K562 (cell line): ENCODE results near the gene APPL2. TPM values are rescaled to one million over a fixed set of nuclear protein-coding genes. Genes with fewer than 3 reads are reported as not detected.

Experiments used
- ATAC-seq: fragments of 200-7000 bp; cut with Tn5 transposase; 3 replicates; pipeline ENCODE4 v1.9.1; 2020; ENCODE audit warnings: moderate library complexity
- BruUV-seq: library from RNA; stranded (reverse); fragments of 400-500 nt; replicated peaks from 2 replicates; lab custom pipeline; 2021; lab: Mats Ljungman, UMichigan
- CTCF ChIA-PET: fragments of 300-600 bp; formaldehyde crosslinking; extraction: SDS; loops from one replicate; lab custom pipeline; 2021; ENCODE audit warnings: low intra/inter-chr PET ratio; lab: Yijun Ruan, JAX
- POLR2A ChIA-PET: fragments of 300-600, 350-650 bp; sonication (Branson Sonifier 250); formaldehyde crosslinking; extraction: SDS; loops from one replicate; lab custom pipeline; 2021; ENCODE audit warnings: antibody characterized with exemption, inconsistent platforms; lab: Yijun Ruan, JAX
- DNase-seq, 4 experiments: peaks; one replicate each; pipeline versions ENCODE4 v3.0.0 to v3.0.0-alpha.2; 2011 to 2018; ENCODE audit warnings: low spot score in 3 of 4, mixed read lengths in 3 of 4; ENCODE audit errors: extremely low read depth in 1 of 4
- FAIRE-seq: peaks from 2 replicates; lab custom pipeline; 2011; peaks lifted over from hg19 to GRCh38; lab: Jason Lieb, UNC
- H2AFZ ChIP-seq: 2 replicates; pipeline ENCODE4 v1.6.0; 2011; ENCODE audit warnings: low read depth, low read length, control low read depth, inconsistent platforms
- H3K27ac ChIP-seq: fragments of 200-600 bp; 3 replicates; pipeline ENCODE4 v1.8.0; 2011; ENCODE audit warnings: low read depth, mild to moderate bottlenecking, control low read depth, inconsistent platforms, low read length, moderate library complexity, mixed read lengths; ENCODE audit errors: extremely low read depth
- H3K27me3 ChIP-seq, 2 experiments: fragments of 300-600 bp in 1 of 2; 2 replicates in 1 of 2; 3 replicates in 1 of 2; pipeline versions ENCODE4 v1.6.0 to v1.8.0; 2011; ENCODE audit warnings: inconsistent platforms in 2 of 2, low read length in 2 of 2, mild to moderate bottlenecking in 1 of 2, mixed read lengths in 1 of 2, moderate library complexity in 1 of 2; ENCODE audit not compliant: control insufficient read depth in 2 of 2, insufficient read depth in 2 of 2
- H3K36me3 ChIP-seq: fragments of 300-600 bp; 3 replicates; pipeline ENCODE4 v1.8.0; 2011; ENCODE audit warnings: mild to moderate bottlenecking, low read length, inconsistent platforms; ENCODE audit not compliant: control insufficient read depth, insufficient read depth
- H3K4me1 ChIP-seq, 2 experiments: fragments of 200-600 bp in 1 of 2; replicated peaks in 1 of 2; 2 replicates in 1 of 2; 3 replicates in 1 of 2; pipeline versions ENCODE4 v1.5.1 to v1.8.0; 2011; ENCODE audit warnings: inconsistent platforms in 2 of 2, low read length in 2 of 2, mild to moderate bottlenecking in 1 of 2, mixed read lengths in 1 of 2, moderate library complexity in 1 of 2; ENCODE audit not compliant: control insufficient read depth in 2 of 2, insufficient read depth in 2 of 2
- H3K4me2 ChIP-seq: 2 replicates; pipeline ENCODE4 v1.6.1; 2011; ENCODE audit warnings: low read length, control low read depth, inconsistent platforms, mixed read lengths; ENCODE audit not compliant: insufficient read depth
- H3K4me3 ChIP-seq: fragments of 200-600 bp; sonication (generic), shearing (Covaris generic); 2 replicates; pipeline ENCODE4 v1.5.1; 2016; ENCODE audit warnings: control low read depth, inconsistent platforms
- H3K79me2 ChIP-seq: fragments of 200-600 bp; 3 replicates; pipeline ENCODE4 v1.8.0; 2011; ENCODE audit warnings: low read length, inconsistent platforms; ENCODE audit not compliant: control insufficient read depth, insufficient read depth
- H3K9ac ChIP-seq, 2 experiments: 2 replicates each; pipeline versions ENCODE4 v1.6.0 to v1.6.1; 2011; ENCODE audit warnings: low read depth in 2 of 2, low read length in 2 of 2, control low read depth in 1 of 2, inconsistent platforms in 1 of 2, mild to moderate bottlenecking in 1 of 2, mixed read lengths in 1 of 2; ENCODE audit not compliant: insufficient read depth in 1 of 2
- H3K9me1 ChIP-seq: one replicate; pipeline ENCODE4 v1.6.0; 2011; ENCODE audit warnings: inconsistent platforms, mild to moderate bottlenecking, low read length, moderate library complexity; ENCODE audit not compliant: control insufficient read depth, insufficient read depth
- H3K9me3 ChIP-seq: replicated peaks from 2 replicates; pipeline ENCODE4 v1.5.1; 2011; ENCODE audit warnings: low read depth, low read length, inconsistent platforms; ENCODE audit not compliant: control insufficient read depth, insufficient read depth
- H4K20me1 ChIP-seq: replicated peaks from 2 replicates; pipeline ENCODE4 v1.6.1; 2011; ENCODE audit warnings: low read length, inconsistent platforms, mixed read lengths; ENCODE audit not compliant: control insufficient read depth, insufficient read depth
- ESRRB ChIP-seq: fragments of 250-450 bp; sonication (Bioruptor Pico); IDR thresholded peaks from 2 replicates; pipeline ENCODE4 v1.5.0; 2020; ENCODE audit warnings: mild to moderate bottlenecking, moderate library complexity, borderline replicate concordance
- FOXK2 ChIP-seq, 2 experiments: fragments of 450-650 bp; IDR thresholded peaks in 1 of 2; conservative IDR thresholded peaks in 1 of 2; 2 replicates each; pipeline ENCODE4 v1.6.1; 2016; ENCODE audit warnings: low read depth in 2 of 2, mild to moderate bottlenecking in 1 of 2
- IRF2 ChIP-seq: sonication (generic); formaldehyde crosslinking; IDR thresholded peaks from 2 replicates; pipeline ENCODE4 v1.8.1; 2022; ENCODE audit warnings: mild to moderate bottlenecking, missing genetic modification reagents
- PTTG1 ChIP-seq: fragments of 450-650 bp; IDR thresholded peaks from 2 replicates; pipeline ENCODE4 v1.6.1; 2016; ENCODE audit warnings: low read depth, mild to moderate bottlenecking, missing genetic modification characterization, missing compliant biosample characterization
- PURB ChIP-seq: sonication (generic); formaldehyde crosslinking; IDR thresholded peaks from 2 replicates; pipeline ENCODE4 v1.9.0; 2021; ENCODE audit warnings: low read depth, mild to moderate bottlenecking, missing genetic modification reagents
- SMARCA5 ChIP-seq: fragments of 450-650 bp; IDR thresholded peaks from 2 replicates; pipeline ENCODE4 v1.6.1; 2016
- TSC22D4 ChIP-seq: fragments of 450-650 bp; IDR thresholded peaks from 2 replicates; pipeline ENCODE4 v1.6.1; 2016; ENCODE audit warnings: missing genetic modification characterization, missing biosample characterization, control low read depth
- ZFP1 ChIP-seq: fragments of 450-650 bp; formaldehyde crosslinking; IDR thresholded peaks from 2 replicates; pipeline ENCODE4 v1.4.0; 2020; ENCODE audit warnings: mild to moderate bottlenecking, mixed read lengths
- ZNF592 ChIP-seq: fragments of 450-650 bp; IDR thresholded peaks from 2 replicates; pipeline ENCODE4 v1.6.1; 2017; ENCODE audit warnings: antibody characterized with exemption, mild to moderate bottlenecking
- ZSCAN29 ChIP-seq: fragments of 450-650 bp; IDR thresholded peaks from 2 replicates; pipeline ENCODE4 v1.6.1; 2017
- WGBS: fragments of 100-300 bp; shearing (Covaris generic); methylation state at CpG from one replicate; pipeline ENCODE4 v1.1.6; 2016; ENCODE audit warnings: low coverage, mixed read lengths; ENCODE audit not compliant: insufficient coverage; ENCODE audit errors: missing lambda C conversion rate; 5-methylcytosine and 5-hydroxymethylcytosine counted together
- in situ Hi-C: fragments of 300-500 bp; cut with MboI; formaldehyde crosslinking; loops from 4 replicates; pipeline ENCODE4 v1.15.0; 2018; ENCODE audit warnings: inconsistent platforms, mixed read lengths
- intact Hi-C: fragments of 100-400 bp; cut with micrococcal nuclease; formaldehyde crosslinking; loops from 2 replicates; pipeline ENCODE4 v1.14.2; 2022
- polyA plus RNA-seq, 8 experiments: library from polyadenylated mRNA; depleted of rRNA in 4 of 8; stranded (reverse) in 5 of 8; unstranded in 3 of 8; fragments of >200 nt; fragmentation: Nextera tagmentation in 2 of 8; fragmentation: Illumina TruSeq in 1 of 8; extraction: Ambion mirVana in 2 of 8; extraction: Trizol in 1 of 8; gene quantifications; 2 replicates each; pipeline versions ENCODE4 v1.2.1 to v1.2.3, GENCODE V29; 2011 to 2014; ENCODE audit warnings: inconsistent platforms in 1 of 8, missing spikeins in 1 of 8
- total RNA-seq, 7 experiments: library from RNA; depleted of rRNA in 6 of 7; stranded (reverse); fragments of >200 nt in 6 of 7; fragmentation: Illumina TruSeq in 2 of 7; extraction: Trizol in 2 of 7; gene quantifications; 2 replicates each; pipeline versions ENCODE4 v1.2.1 to v1.2.3, GENCODE V29; 2011 to 2021; ENCODE audit warnings: low replicate concordance in 1 of 7
- TF ChIP-seq, protein P1 (sequence below): fragments of 450-650 bp; IDR thresholded peaks from 2 replicates; pipeline ENCODE4 v1.6.1; 2016; ENCODE audit warnings: mild to moderate bottlenecking
- TF ChIP-seq, protein P2 (sequence below): sonication (generic); formaldehyde crosslinking; IDR thresholded peaks from 2 replicates; pipeline ENCODE4 v1.8.1; 2023; ENCODE audit warnings: mild to moderate bottlenecking, missing genetic modification reagents
- TF ChIP-seq, protein P3 (sequence below), 2 experiments: fragments of 450-650 bp; IDR thresholded peaks; 2 replicates each; pipeline ENCODE4 v1.6.1; 2016

The APPL2 gene
- total and polyA plus RNA-seq, 9 of the 15 experiments (the other 6 are each of a cell fraction or from before 2014, with no cell fraction given) = 2.1 to 14.4 (median 8.2) TPM

DNA sequence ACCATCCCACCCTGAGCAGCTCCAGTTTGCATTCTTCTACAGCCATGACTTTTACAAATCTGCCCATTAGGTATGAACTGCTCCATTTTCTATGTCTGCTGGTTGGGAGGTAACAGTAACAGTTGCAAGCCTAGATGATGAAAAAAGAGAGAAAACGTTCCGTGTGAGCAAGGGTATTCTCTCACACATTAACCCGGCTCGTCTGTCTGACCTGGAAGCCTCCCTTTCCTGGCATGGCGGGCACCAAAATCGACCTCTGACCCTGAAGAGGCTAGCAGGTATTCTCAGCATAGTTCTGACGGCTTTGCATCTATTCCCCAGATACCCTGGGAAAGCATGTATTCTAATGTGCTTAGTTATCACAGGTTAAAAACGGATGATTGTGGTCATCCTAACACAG lies 31.8 kb downstream of the APPL2 start (continued):
- TF ChIP-seq, protein P1, sequence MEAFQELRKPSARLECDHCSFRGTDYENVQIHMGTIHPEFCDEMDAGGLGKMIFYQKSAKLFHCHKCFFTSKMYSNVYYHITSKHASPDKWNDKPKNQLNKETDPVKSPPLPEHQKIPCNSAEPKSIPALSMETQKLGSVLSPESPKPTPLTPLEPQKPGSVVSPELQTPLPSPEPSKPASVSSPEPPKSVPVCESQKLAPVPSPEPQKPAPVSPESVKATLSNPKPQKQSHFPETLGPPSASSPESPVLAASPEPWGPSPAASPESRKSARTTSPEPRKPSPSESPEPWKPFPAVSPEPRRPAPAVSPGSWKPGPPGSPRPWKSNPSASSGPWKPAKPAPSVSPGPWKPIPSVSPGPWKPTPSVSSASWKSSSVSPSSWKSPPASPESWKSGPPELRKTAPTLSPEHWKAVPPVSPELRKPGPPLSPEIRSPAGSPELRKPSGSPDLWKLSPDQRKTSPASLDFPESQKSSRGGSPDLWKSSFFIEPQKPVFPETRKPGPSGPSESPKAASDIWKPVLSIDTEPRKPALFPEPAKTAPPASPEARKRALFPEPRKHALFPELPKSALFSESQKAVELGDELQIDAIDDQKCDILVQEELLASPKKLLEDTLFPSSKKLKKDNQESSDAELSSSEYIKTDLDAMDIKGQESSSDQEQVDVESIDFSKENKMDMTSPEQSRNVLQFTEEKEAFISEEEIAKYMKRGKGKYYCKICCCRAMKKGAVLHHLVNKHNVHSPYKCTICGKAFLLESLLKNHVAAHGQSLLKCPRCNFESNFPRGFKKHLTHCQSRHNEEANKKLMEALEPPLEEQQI = no peak
- TF ChIP-seq, protein P2, sequence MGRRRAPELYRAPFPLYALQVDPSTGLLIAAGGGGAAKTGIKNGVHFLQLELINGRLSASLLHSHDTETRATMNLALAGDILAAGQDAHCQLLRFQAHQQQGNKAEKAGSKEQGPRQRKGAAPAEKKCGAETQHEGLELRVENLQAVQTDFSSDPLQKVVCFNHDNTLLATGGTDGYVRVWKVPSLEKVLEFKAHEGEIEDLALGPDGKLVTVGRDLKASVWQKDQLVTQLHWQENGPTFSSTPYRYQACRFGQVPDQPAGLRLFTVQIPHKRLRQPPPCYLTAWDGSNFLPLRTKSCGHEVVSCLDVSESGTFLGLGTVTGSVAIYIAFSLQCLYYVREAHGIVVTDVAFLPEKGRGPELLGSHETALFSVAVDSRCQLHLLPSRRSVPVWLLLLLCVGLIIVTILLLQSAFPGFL (CRISPR knock-in tag) = no peak
- TF ChIP-seq ESRRB (CRISPR knock-in tag) = no peak

GRCh38 chr12:105202202-105202601 lies 33.8 kb downstream of the APPL2 start:
- WGBS = 71% methylated on average over 6 of the region's 6 CpGs
- in situ Hi-C loops = no loop called here
- TF ChIP-seq IRF2 (no peak), ZSCAN29 (no peak), PTTG1 (tag) (no peak), FOXK2 (conservative IDR thresholded peaks at IDR 0.05 in 1 of 2, IDR thresholded peaks at IDR 0.05 in 1 of 2; ENCODE audit: low read depth in 2 of 2) (no peak), SMARCA5 (no peak), PURB (CRISPR knock-in tag) (no peak), TSC22D4 (no peak), ZNF592 (no peak), ZFP1 (CRISPR knock-in tag) (no peak)
- TF ChIP-seq, protein P3, sequence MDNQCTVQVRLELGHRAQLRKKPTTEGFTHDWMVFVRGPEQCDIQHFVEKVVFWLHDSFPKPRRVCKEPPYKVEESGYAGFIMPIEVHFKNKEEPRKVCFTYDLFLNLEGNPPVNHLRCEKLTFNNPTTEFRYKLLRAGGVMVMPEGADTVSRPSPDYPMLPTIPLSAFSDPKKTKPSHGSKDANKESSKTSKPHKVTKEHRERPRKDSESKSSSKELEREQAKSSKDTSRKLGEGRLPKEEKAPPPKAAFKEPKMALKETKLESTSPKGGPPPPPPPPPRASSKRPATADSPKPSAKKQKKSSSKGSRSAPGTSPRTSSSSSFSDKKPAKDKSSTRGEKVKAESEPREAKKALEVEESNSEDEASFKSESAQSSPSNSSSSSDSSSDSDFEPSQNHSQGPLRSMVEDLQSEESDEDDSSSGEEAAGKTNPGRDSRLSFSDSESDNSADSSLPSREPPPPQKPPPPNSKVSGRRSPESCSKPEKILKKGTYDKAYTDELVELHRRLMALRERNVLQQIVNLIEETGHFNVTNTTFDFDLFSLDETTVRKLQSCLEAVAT (IDR thresholded peaks at IDR 0.05) = no peak

More at GRCh38 chr12:105202202-105202601, 33.8 kb downstream of the APPL2 start:
- Histone ChIP-seq H2AFZ (no peak overlapping the region), H3K9me1 (no peaks in the 10 kb centered on the region), H3K27ac (no peak overlapping the region), H3K79me2 (no peaks in the 10 kb centered on the region), H4K20me1 (no peaks in the 10 kb centered on the region), H3K4me2 (no peak overlapping the region), H3K4me1 (no peaks in the 10 kb centered on the region), H3K9me3 (no peaks in the 10 kb centered on the region), H3K9ac (no peak overlapping the region), H3K4me3 (no peak overlapping the region), H3K27me3 (no peaks in the 10 kb centered on the region), H3K36me3 (peaks cover 5% of the 10 kb centered on the region; the same call in 2 of the 3 replicates)
- CTCF ChIA-PET = no interaction called here
- no peak for DNase-seq
- intact Hi-C loops = no loop called here
- ATAC-seq = no peak
- POLR2A ChIA-PET = interaction anchor here (0.8 kb wide), 2 partner anchors 12 to 20 kb away, joined by 3 read pairs; no protein-coding TSS in a partner anchor
- no peak for FAIRE-seq
- no TSS peak for BruUV-seq
